Hepatic stellate cell (primary cell): Measurements from ENCODE around the gene BARHL1.
"Not testable (repeated sequence)": the region's sequence is repeated elsewhere in the genome, so short reads cannot be mapped to it uniquely, and the experiment has no call there.

ENCODE experiments used
- DNase-seq: peaks from one replicate; pipeline ENCODE4 v3.0.0; 2011; ENCODE audit warnings: low spot score

Gene BARHL1

DNA sequence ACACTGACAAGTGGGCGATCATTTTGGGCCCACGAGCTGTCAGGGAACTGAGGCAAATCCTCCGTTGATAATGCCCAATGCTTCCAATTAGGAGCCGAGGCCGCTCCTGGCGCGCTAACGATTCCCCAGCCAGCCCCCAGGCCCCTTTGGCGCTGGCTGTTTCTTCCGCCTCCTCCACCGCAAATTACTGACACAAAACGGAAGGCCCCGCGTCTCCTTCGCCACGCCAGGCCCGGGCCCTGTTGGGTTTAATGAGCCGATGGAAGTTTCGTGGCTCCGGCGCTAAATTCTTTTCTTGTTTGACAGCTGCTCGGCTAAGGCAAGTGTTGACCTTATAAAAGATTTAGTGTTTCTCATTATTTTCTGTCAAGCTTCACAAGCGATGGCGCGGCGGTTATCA is 25.7 kb upstream of the BARHL1 start:
- DNase-seq, result no peak

DNA sequence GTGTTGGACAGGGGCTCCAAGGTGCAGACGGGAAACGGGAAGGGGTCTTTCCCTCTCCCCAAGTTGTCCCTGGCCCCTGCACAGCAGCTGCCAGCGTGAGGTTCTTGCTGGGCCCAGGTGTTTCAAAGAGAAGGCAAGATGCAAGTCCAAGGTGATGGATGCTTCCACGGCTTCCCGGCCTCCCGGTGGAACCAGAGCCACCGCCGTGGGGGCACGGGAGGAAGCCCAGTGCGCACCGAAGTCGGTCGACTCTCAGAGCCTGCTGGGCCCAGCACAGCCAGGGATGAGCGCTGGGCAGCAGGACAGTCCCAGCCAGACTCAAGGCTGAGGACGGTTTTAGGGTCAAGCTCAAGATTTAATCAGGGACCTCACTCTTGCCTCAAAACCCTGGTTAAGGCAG is 25.2 kb upstream of the BARHL1 start:
- DNase-seq, result no peak

DNA sequence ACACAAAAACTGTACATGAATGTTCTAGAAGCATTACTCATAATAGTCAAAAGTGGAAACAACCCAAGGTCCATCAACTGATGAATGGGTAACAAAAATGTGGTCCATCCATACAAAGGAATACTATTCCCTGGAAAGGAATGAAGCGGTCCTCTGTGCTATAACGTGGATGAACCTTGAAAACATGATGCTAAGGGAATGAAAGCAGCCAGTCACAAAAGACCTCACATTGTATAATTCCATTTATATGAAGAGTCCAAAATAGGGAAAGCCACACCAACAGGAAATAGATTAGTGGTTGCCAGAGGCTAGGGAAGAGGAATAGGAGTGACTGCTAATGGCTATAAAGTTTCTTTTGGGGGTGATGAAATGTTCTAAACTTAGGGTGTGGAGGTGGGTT is 22.7 kb upstream of the BARHL1 start:
- no peak for DNase-seq

DNA sequence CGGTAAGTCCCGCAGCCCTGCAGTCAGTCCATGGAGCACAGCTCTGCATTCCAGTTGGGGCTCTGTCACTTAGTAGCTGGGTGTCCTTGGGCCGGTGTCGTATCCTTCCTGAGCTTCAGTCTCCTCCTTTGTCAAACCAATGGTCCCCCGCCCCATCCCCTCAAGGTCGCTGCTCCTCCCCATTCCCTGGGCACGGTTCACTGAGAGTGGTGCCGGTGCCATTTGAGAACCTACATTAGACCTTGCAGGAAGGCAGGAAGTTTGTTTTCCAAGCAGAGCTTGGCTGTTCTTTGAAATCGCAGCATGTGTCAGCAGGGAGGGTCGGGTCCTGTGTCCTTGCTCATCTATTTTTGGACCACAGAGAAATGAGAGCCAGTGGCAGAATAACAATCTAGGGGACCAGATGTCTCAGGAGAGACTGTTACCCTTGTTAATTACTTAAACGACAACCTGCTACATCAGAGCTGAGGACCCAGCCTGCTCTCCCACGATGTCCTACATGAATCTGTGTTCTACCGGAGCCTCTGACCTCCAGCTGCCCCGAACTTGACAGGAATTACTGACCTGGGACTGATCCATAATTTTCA is 21.7 kb upstream of the BARHL1 start:
- no peak for DNase-seq

DNA sequence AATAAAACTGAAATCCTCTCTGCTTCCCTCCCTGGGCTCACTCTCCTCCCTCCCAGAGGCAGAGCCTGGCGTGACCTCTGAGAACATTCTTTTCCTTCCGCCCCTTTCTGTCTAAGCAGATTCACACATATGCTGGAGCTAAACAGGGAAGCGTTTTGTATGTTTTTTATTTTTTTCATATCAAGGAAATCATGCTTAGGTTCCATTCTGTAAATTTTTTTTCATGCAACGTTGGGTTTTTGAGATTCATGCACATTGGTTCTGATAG is 20.2 kb upstream of the BARHL1 start:
- no peak for DNase-seq

DNA sequence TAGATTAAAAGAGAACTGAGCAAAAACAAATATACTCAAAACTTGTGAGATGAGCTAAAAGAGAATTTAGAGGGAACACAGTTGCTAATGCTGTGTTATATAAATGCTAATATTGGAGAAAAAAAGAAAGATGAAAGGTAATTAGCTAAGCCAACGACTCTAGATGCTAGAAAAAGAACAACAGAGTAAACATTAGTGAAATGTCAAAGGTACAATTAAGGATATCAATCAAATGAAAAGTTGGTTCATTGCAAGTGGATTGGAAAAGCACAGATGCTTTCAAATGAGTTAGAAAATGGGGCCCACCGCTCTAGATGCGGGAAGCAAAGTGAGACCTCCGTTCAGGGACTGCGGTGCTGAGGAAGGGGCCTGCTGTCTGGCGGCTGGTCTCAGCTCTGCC is 17.9 kb upstream of the BARHL1 start:
- DNase-seq, result no peak

DNA sequence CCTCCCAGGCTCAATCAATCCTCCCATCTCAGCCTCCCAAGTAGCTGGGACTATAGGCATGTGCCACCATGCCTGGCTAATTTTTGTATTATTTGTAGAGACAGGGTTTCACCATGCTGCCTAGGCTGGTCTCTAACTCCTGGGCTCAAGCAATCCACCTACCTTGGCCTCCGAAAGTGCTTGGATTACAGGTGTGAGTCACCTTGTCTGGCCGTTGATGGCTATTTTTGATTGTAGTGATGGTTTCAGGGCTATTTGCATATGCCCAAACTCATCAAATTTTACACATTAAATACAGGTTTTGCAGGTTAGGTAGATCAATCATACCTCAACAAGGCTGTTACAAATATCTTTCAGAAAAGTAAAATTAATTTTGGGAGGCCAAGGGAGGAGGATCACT is 13.6 kb upstream of the BARHL1 start:
- not testable (repeated sequence) for DNase-seq

DNA sequence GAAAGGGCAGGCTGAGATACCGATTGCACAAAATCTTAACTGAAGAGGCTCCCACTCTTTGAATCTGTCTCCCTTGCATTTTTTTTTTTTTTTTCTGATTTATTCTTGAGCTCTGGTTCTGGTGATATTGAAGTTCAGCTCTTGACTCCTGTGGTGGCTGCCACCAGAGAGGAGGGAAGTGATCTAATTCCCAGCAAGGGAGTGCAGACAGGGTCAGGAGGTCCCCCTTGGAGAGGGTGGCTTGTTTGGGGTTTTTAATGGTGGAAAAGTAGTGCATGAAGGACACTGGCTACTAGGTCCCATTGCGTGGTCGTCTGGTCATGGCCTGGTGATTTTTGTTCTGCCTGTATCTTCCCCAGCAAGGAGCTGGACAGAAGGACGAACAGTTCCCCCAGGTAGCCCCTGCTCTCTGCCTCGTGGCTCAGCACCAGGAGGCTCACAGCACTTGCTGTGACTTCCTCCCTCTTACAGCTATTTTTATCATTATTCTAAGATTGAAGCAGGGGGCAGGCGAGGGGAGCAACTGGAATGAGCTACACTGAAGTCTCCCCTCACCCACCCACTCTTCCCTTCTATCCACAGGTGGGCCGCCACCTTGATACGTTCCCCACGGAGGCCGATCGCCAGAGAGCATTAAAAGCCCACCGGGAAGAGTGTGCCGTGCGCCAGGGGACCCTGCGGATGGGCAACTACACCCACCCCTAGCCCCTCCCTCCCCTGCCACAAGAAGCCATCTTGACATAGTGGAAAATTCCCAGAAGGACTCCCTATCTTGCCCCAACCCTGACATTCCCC is 10.4 kb upstream of the BARHL1 start:
- no peak for DNase-seq

DNA sequence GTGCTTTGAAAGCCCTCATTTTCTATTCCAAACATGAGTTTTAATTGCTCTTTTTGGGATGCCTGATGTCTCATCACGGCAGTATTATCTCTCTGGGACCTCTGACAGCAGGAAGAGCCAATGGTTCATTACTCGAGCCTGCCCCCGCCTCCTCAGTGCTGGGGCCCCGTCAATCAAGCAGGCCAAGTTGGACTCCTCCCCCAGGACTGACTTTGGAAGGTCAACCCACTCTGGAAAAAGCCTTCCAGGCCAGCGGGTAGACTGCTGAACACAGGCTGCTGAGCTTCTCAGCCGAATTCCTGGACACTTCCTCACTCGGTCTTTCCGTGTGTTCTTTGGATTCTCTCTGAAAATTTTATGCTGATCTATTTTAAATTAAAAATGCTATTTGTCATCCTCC is 9.5 kb upstream of the BARHL1 start:
- DNase-seq, result peak; percentile 52

DNA sequence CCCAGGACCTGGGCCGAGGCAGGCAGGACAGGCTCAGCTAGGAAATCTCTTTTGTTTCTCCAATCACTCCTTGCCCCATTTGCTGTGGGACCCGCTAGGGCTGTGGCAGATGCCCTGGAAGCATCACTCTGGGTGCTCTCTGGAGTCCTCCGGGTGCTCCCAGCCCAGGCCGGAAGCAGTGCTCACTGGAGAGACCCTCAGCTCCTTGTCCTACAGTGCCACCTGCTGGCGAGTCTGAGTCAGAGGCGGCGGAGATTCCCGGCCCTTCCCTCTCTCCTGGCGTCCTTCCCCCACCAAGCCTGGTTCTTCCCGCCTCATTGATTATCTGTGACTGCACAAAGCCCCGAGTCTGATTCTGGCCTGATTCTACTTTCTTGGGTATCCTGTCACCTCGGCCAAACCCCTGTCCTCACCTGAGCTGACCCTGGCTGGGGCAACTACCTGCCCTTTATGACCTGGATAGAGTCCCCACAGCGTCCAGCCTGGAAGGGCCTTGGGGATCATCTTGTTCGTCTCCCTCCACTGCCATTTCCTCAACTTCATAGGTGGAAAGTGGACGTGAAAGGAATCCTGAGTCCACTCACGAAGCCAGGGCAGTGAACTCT is 7.3 kb upstream of the BARHL1 start:
- DNase-seq, result peak; percentile 84

DNA sequence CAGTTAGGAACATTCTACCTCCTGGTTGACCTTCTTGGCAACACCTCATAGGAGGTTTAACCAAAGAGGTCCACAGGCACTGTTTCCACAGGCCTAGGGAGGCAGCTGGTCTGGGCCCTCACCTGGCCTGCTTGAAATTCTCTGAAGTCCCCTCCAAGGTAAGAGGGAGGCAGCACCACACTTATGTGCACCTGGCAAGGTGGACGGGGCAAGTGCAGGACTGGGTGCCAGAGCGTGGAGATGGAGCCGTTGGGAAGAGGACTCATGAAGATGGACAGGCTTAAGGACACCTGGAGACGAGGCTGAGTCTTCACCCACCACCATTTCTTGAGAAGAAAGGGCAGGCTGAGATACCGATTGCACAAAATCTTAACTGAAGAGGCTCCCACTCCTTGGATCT is 6.6 kb upstream of the BARHL1 start:
- no peak for DNase-seq

DNA sequence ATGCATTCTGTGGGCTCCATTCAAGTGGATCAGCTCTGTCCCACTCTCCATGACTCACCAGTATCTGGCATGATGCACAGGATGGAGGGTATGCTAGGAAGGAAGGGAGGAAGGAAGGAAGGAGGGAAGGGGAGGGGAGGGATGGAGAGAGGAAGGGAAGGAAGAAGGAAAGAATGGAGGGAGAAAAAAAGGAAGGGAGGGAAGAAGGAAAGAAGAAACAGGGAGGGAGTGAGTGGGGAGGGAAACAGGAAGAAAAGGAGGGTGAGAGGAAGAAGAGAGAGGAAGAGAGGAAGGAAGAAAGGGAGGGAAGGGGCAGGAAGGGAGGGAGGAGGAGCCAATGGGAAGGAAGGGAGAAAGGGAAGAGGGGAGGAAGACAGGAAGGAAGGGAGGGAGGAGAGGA is 5.3 kb upstream of the BARHL1 start:
- no peak for DNase-seq

DNA sequence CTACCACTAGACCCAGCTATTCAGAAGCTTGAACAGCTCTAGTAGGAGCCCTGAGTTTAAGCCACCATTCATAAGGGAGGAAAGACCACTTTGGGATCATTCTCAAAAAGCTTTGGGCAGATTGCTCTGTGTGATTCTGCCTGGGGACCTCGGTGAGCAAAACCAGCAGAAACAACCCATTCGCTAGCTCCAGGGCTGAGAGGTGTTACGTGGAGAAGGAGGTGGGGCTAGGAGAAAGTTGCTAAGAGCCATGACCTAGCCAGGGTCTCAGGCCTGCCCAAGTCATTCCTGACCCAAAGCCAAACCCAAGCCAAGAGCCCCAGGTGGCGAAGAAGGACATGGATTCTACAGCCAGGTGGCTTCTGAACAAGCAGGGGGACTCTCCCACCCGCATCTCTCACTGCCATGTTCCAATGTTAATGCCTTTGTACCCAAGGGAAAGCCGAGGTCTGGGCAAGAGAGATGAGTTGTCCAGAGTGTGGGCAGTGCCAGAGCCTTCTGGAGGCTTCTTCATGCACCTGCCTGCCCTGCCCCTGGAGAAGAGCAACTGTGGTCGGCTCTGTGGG is 4.0 kb upstream of the BARHL1 start:
- DNase-seq, result no peak

DNA sequence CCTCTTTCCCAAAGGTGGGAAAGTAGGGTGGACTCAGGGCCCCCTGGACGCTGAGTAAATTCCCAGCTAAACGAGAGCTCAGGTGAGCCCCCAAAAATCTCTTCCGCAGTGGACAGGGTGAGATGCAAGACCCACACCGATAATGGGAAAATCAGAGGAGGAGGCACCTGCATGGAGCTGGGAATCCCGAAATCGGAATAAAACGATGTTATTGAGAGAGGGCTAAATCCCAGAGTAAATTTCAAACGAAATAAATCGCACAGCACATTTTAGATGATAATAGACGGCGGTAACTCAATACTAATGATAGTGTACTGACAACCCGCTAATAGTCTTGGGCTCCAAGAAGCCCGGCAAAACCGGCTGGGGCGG is 3.0 kb upstream of the BARHL1 start:
- DNase-seq, result no peak

DNA sequence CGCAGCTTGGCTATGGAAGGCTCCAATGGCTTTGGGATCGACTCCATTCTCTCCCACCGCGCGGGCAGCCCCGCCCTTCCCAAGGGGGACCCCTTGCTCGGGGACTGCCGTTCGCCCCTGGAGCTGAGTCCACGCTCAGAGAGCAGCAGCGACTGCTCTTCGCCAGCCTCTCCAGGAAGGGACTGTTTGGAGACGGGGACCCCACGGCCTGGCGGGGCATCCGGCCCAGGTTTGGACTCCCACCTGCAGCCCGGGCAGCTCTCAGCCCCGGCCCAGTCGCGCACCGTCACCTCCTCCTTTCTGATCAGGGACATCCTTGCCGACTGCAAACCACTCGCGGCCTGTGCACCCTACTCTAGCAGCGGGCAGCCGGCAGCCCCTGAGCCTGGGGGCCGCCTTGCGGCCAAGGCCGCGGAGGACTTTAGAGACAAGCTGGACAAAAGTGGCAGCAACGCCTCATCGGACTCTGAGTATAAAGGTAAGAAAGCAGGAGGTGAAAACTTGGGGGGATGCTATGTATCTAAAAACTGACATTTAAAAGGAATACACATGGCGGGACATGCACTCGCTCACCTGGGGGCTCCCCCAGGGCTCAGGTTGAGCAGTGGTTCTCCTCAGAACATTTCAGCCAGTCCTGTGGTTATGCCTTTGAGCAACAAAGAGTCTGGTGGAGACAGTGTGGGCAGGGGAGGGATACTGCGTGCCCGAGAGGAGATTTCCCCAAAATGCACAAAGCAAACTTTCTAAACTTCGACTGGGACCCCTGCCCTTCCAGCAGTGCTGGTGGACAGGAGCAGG is 579 bp downstream of the BARHL1 start:
- DNase-seq, result no peak

DNA sequence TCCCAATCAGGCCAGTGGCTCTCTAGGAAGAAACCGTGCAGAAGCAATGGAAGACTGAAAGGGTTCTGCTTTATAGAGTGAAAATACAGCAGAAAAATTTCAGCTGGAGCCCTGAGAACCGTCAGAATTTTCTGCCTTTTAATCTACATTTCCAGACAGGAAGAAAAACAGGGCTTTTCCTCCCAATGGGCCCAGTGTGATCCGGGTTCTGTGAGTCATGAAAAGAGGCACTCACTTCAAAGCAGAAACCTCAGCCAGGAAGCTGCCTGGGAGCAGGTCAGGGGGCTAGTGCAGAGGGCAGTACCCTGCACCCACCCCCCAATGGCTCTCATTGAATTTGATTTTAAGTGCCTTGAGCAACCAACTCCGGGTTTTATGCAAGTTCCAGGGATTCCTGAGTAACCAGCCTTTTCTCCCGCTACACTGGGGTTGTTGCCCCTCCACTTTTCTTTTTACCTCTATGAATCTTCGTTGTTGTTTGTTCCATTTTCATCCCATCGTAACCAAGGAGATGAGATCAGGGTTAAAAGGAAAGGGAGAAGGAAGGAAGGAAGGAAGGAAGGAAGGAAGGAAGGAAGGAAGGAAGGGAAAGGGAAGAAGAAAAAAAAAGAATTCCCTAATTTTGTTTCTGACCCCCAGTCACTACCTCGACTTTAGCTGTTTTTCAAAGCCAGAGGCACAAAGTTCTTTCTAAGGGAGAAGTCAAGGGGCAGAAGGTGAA is 1.3 kb downstream of the BARHL1 start:
- no peak for DNase-seq

DNA sequence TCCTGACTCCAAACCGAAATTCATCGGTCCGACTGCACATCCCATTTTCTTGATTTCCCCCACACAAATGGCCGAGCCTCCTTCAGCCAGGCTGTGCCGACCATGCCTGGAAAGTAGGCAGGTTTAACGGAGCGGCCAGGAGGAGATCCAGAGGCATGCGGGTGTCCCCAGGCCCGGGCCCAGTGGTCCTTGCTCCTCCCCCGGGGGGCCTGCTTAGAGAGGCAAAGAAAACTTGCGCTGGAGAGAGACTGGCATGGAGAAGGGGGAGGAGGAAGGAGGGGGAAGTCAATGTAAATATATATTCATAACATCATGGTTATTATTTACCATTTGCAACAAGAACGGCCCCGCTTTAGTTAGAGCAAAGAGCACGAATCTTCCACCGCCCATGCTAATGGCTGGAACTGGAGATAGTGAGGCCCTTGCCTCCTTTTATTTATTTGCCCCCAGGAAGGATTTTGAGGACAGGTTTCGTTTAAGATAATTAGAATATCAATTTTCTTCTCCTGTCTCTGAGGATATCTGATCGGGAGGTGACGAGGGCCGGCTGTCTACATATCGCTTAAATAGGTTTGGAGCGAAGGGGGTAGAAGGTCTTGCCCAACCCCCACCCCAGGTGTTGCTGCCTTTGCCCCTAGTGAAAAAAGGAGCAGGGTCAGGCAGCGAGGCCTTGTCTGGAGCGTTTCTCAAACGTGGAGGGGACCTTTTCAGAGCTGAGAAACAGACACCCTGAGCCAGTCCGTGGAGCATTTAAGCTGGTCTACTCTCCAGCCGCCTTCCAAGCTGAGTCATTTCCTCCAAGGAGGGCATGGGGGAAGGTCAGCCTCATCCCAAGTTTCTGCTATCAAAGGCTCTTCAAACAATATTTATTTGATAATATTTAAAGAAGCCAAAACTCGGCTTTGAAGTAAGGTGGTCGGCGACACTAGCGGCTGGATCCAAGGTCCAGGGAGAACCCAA is 2.5 kb downstream of the BARHL1 start:
- peak; percentile 65 for DNase-seq

DNA sequence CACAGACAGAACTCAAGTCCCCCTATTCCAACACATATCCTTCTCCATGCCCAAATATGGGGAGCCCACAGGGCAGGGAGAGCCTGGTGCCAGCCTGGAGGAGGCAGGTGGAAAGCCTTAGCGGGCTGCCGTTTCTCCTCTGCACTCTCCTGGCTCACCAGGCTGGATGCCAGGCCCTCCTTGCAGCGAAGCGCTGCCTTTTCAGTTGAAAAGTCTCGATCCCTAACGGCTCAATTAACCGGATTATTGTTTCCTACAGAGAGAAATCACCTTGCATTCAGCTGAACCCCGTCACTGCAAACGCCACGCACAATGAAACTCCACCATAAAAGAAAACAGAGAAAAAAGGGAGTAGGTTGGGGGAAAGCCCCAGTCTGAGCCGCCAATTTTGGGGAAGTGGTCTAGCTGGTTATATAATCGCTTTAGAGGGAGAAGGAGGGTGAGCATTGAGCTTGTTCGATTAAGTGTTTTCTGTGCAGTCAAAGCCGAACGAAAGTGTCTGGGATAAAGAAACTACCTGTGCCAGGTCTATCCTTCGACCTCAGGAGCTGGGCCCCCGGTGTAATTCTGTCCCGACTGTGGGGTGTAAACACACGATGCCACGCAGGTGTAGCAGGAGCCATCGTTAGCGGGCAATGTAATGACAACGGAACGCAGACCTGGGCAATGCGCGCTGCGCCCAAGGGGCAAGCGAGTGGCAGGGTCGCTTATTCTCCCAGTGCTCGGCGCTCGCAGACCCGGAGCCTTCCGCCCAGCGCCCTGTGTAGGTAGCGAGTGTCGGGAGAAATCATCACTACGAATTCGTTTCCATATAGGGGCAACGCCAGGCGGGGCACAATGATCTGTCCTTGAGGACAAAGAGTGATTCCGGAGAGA is 3.8 kb downstream of the BARHL1 start:
- no peak for DNase-seq

DNA sequence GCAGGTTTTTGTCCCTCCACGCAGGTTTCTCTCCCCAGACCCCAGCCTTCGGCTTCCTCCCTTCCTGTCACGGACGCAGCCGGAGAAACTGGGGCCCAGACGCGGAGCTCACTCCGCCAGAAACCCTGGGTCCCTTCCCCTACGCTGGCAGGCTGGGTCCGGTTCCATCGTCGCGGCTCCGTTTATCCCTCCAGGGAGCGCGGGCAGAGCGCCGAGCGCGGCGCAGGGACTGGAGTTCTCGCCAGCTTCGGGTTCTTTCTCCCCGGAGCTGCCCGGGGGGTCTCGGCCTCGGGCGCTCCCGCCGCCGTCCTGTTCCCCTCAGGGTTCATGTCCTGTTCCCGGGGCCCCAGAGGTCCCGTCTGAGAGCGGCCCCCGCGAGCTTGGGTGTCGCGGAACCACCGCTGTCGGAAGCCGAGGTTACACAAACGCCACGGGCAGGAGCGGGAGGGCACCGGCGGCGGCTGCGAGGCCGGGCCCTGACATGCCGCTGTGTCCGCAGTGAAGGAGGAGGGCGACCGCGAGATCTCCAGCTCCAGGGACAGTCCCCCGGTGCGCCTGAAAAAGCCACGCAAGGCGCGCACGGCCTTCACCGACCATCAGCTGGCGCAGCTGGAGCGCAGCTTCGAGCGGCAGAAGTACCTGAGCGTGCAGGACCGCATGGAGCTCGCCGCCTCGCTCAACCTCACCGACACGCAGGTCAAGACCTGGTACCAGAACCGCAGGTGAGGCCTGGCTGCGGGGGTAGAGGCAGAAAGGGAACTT is 4.6 kb downstream of the BARHL1 start:
- no peak for DNase-seq
